ENCODE measurements around the gene AP1S3.
"Not testable (repeated sequence)": the region's sequence is repeated elsewhere in the genome, so short reads cannot be mapped to it uniquely, and the experiment has no call there.

The AP1S3 gene

DNA sequence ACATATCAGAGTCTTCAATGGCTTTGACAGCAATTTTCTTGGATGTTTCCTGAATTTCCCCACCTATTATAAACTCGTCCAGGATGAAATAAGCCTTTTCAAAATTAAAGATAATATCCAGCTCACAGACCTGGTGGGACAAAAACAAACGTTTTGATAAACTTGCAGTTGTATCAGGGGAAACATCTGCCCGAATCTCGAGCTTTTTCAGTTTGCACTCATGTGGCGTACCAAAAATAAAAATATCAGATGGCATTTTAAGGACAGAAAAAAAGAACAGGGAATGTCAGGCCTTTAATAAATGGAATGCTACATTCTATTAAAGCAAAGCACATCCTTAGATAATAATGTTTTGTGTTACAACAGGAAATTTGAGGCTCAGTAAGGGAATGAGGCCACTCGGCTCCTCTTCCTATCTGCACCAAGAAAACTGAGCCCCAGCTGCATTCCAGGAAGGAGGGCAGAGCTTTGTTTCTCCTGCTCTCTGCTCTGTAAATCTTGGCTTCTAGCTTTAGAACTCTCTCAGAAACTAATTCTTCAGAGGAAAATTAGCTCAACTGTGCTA is 72.1 kb downstream of the AP1S3 start:
- H3K27ac ChIP-seq, result no peak overlapping the region
- no peaks in the 10 kb centered on the region for H3K9me3 ChIP-seq
- H3K27me3 ChIP-seq, result no peaks in the 10 kb centered on the region
- peaks cover 22 to 31% of the 10 kb centered on the region in 2 experiments for H3K4me1 ChIP-seq (ENCODE audit: control insufficient read depth in 1 of 2, insufficient read depth in 1 of 2, low read depth in 1 of 2, low read length in 1 of 2)
- no peak for TF ChIP-seq CTCF (IDR thresholded peaks at IDR 0.05)
- H3K36me3 ChIP-seq, result no peaks in the 10 kb centered on the region
- no peak overlapping the region for H3K4me3 ChIP-seq (ENCODE audit: low read depth in 1 of 2, low read length in 1 of 2)

DNA sequence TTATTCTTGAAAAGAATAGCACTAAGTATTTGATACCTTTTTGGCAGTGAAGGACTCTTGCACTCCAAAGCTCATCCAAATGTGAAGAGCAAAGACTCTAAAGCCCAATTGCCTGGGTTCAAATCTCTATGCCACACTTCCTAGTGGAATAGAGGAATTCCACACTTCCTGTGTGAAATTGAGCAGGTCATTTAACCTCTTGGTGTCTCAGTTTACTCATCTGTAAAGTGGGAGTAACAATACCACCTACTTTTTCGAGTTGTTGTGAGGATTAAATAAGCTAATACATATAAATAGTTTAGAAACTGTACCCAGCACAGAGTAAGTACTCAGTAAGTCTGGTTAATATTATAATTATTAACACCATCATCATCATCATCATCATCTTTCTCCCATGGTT is 72.6 kb downstream of the AP1S3 start:
- H3K4me3 ChIP-seq (ENCODE audit: low read depth in 1 of 2, low read length in 1 of 2), result no peak overlapping the region
- no peak overlapping the region for H3K27ac ChIP-seq
- H3K36me3 ChIP-seq, result no peaks in the 10 kb centered on the region
- no peak for TF ChIP-seq CTCF (IDR thresholded peaks at IDR 0.05)
- no peaks in the 10 kb centered on the region for H3K27me3 ChIP-seq
- H3K4me1 ChIP-seq (ENCODE audit: control insufficient read depth in 1 of 2, insufficient read depth in 1 of 2, low read depth in 1 of 2, low read length in 1 of 2), result peaks cover 22 to 31% of the 10 kb centered on the region in 2 experiments
- H3K9me3 ChIP-seq, result no peaks in the 10 kb centered on the region

GRCh38 chr2:223762853-223763252 is 74.5 kb downstream of the AP1S3 start:
- H3K36me3 ChIP-seq, result no peaks in the 10 kb centered on the region
- no peaks in the 10 kb centered on the region for H3K27me3 ChIP-seq
- H3K9me3 ChIP-seq, result no peaks in the 10 kb centered on the region
- peaks cover 15 to 21% of the 10 kb centered on the region in 2 experiments for H3K4me1 ChIP-seq (ENCODE audit: control insufficient read depth in 1 of 2, insufficient read depth in 1 of 2, low read depth in 1 of 2, low read length in 1 of 2)
- TF ChIP-seq CTCF (IDR thresholded peaks at IDR 0.05), result no peak
- peak overlapping the region; percentile 7 for H3K27ac ChIP-seq
- H3K4me3 ChIP-seq (ENCODE audit: low read depth in 1 of 2, low read length in 1 of 2), result no peak overlapping the region

- H3K36me3 ChIP-seq, H3K27ac ChIP-seq: not testable (repeated sequence)
Observed at GRCh38 chr2:223761746-223762145, 75.6 kb downstream of the AP1S3 start.

DNA sequence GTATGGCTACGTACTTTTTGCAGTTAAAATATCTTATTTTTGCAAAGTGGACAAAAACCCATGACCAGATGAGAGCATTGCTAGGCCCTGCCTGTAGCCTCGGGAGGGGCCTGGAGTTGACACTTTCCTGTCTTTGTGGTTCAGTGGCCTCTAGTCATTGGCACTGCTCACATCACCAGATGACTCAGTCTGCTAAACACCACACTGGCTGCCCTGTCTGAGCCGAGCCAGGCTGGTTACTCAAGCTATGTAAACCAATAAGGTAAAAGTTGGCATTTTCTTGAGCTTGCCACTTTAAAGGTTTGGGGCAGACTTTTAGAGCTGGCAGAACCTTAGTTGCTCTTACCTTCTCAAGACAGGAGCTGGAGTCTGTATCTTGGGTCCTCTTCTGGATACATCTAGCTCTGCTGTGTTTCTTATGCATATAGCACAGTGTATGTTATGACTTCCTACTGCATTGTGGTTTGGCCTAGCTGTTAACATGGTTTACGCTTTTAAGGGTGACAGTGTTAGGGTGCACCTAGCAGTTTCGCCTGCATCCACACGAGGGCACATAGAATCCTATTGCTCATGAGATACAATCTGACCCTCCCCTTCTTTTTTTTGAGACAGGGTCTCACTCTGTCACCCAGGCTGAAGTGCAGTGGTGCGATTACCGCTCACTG is 76.4 kb downstream of the AP1S3 start:
- H3K9me3 ChIP-seq, result no peaks in the 10 kb centered on the region
- TF ChIP-seq CTCF (IDR thresholded peaks at IDR 0.05), result no peak
- H3K4me3 ChIP-seq (ENCODE audit: low read depth in 1 of 2, low read length in 1 of 2), result no peak overlapping the region
- no peaks in the 10 kb centered on the region for H3K36me3 ChIP-seq
- H3K27ac ChIP-seq, result no peak overlapping the region
- peaks cover 13 to 20% of the 10 kb centered on the region in 2 experiments for H3K4me1 ChIP-seq (ENCODE audit: control insufficient read depth in 1 of 2, insufficient read depth in 1 of 2, low read depth in 1 of 2, low read length in 1 of 2)
- no peaks in the 10 kb centered on the region for H3K27me3 ChIP-seq

More at GRCh38 chr2:223761746-223762145, 75.6 kb downstream of the AP1S3 start:
- H3K4me3 ChIP-seq (ENCODE audit: low read depth in 1 of 2, low read length in 1 of 2); H3K27me3 ChIP-seq; H3K9me3 ChIP-seq: not testable (repeated sequence)
- H3K4me1 ChIP-seq (ENCODE audit: control insufficient read depth in 1 of 2, insufficient read depth in 1 of 2, low read depth in 1 of 2, low read length in 1 of 2), result peaks cover 13 to 20% of the 10 kb centered on the region in 2 experiments

Data from neutrophil (primary cell).